ENCODE data around the gene KLK8. TPM values are rescaled to one million over a fixed set of nuclear protein-coding genes. Genes with fewer than 3 reads are reported as not detected.

Gene KLK8
- polyA plus RNA-seq, 1 of the 3 experiments (the other 2 are of a cell fraction): not detected

- 2% methylated on average over 11 of the region's 14 CpGs for WGBS (ENCODE audit: low lambda C conversion rate)
- Histone ChIP-seq H3K36me3 (replicated peaks in 1 of 2; ENCODE audit: control insufficient read depth in 1 of 2, insufficient read depth in 2 of 2, low read length in 1 of 2) (no peaks in the 10 kb centered on the region), H3K4me1 (ENCODE audit: control insufficient read depth in 1 of 2, insufficient read depth in 2 of 2, low read depth in 1 of 2, low read length in 1 of 2) (no peaks in the 10 kb centered on the region), H3F3A (replicated peaks; ENCODE audit: insufficient read depth) (no peaks in the 10 kb centered on the region), H3K9me3 (no peaks in the 10 kb centered on the region), H3K27me3 (ENCODE audit: insufficient read depth) (peaks cover 76% of the 10 kb centered on the region), H3K27ac (ENCODE audit: low read depth in 2 of 2, low read length in 1 of 2) (no peak within 1 kb of the TSS), H3K4me2 (peak within 1 kb of the TSS; percentile 44; the same call in 1 of the 2 replicates), H3K4me3 (ENCODE audit: low read depth in 2 of 2, low read length in 1 of 2) (no peak within 1 kb of the TSS), H3K9me2 (no peaks in the 10 kb centered on the region), H3K9ac (no peak within 1 kb of the TSS), H2AFZ (ENCODE audit: low read depth) (no peak within 1 kb of the TSS), H3K79me2 (ENCODE audit: insufficient read depth) (no peaks in the 10 kb centered on the region), H4K20me1 (ENCODE audit: insufficient read depth) (no peaks in the 10 kb centered on the region)
- ChIA-PET POLR2A (no interaction called here), CTCF (interaction anchor here (1.1 to 6.0 kb wide), 3 partner anchors 76 to 90 kb away, joined by 4 to 30 read pairs (median 9); no protein-coding TSS in a partner anchor)
- no peak for DNase-seq
- TF ChIP-seq MAX (IDR thresholded peaks at IDR 0.05; ENCODE audit: low read depth): no peak
- TF ChIP-seq FOSL2 (IDR thresholded peaks at IDR 0.05; ENCODE audit: borderline replicate concordance, low read depth): no peak
- no peak for TF ChIP-seq MXI1 (IDR thresholded peaks at IDR 0.05; ENCODE audit: low read depth, low read length)
- no peak for TF ChIP-seq IRF3 (IDR thresholded peaks at IDR 0.05; ENCODE audit: low read depth, low read length)
- TF ChIP-seq RAD21 (IDR thresholded peaks at IDR 0.05; ENCODE audit: low read length): no peak
- TF ChIP-seq ELF1 (IDR thresholded peaks at IDR 0.05): no peak
- TF ChIP-seq FOXJ3 (CRISPR knock-in tag; IDR thresholded peaks at IDR 0.05): no peak
- TF ChIP-seq FOXM1 (IDR thresholded peaks at IDR 0.05; ENCODE audit: low read depth): no peak
- no peak for TF ChIP-seq RCOR1 (IDR thresholded peaks at IDR 0.05; ENCODE audit: low read length)
- TF ChIP-seq GABPA (IDR thresholded peaks at IDR 0.05; ENCODE audit: low read depth): no peak
- no peak for TF ChIP-seq CTCF (IDR thresholded peaks at IDR 0.05)
- no peak for TF ChIP-seq JUND (IDR thresholded peaks at IDR 0.05)
- TF ChIP-seq EP300 (IDR thresholded peaks at IDR 0.05; ENCODE audit: borderline replicate concordance in 1 of 2, low read depth in 1 of 2, low read length in 1 of 2): no peak
- TF ChIP-seq SIN3A (IDR thresholded peaks at IDR 0.05; ENCODE audit: borderline replicate concordance, low read depth, low read length): no peak
- no peak for TF ChIP-seq MEF2A (IDR thresholded peaks at IDR 0.05; ENCODE audit: borderline replicate concordance, low read depth)
- no peak for TF ChIP-seq NRF1 (IDR thresholded peaks at IDR 0.05; ENCODE audit: low read depth, low read length)
- TF ChIP-seq EZH2phosphoT487 (IDR thresholded peaks at IDR 0.05; ENCODE audit: borderline replicate concordance, low read depth): no peak
- TF ChIP-seq YY1 (IDR thresholded peaks at IDR 0.05; ENCODE audit: low read depth): no peak
These were observed 18.1 kb upstream of the KLK8 start, which contains the start of gene KLK10 for GRCh38 chr19:51019544-51019925. Gene KLK10 (minus strand): TSS chr19:51019709. CDS start chr19:51019130, 579 bp downstream.

Measured in SK-N-SH (cell line).